ENCODE data around the gene INPP5J. TPM values are rescaled to one million over a fixed set of nuclear protein-coding genes. Genes with fewer than 3 reads are reported as not detected.

The INPP5J gene
- polyA plus RNA-seq, 1 donor (not counting 4 experiments of a cell fraction or from before 2014, with no cell fraction given), result 0.22 TPM

DNA sequence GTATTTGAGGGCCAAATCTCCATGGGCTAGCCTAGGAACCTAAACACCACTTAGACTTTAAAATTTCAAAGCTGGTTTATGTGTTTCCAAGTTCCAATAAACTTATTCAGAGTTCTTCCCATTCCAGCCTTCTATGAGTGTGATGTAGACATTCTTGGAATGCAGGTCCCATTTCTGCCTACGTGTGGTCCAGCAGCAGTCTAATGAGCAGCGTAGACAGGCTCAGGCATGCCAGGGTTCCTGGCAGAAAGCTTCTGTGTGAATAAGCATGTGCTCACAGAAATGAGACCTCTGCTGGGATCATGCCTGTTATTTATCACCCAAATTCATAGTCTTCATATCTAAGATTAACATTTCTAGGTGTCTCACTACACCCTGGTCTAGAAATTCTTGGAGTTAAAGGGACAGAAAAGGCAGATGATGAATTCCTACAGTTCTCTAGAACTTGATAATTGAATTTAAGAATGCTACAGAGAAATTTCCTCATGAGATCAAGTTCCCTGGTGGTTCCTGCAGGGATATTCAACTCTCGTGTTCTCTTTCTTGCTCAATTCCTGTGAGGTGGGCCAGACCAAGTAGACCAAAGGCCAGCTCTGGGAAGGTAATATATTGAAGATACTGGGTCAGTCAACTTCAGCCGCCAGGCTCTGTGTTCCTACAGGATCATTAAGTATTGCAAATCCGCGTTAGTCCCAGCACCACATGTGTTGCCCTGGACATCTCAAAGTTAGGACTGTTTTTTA is 54.8 kb downstream of the INPP5J start:
- TF ChIP-seq, protein P1, sequence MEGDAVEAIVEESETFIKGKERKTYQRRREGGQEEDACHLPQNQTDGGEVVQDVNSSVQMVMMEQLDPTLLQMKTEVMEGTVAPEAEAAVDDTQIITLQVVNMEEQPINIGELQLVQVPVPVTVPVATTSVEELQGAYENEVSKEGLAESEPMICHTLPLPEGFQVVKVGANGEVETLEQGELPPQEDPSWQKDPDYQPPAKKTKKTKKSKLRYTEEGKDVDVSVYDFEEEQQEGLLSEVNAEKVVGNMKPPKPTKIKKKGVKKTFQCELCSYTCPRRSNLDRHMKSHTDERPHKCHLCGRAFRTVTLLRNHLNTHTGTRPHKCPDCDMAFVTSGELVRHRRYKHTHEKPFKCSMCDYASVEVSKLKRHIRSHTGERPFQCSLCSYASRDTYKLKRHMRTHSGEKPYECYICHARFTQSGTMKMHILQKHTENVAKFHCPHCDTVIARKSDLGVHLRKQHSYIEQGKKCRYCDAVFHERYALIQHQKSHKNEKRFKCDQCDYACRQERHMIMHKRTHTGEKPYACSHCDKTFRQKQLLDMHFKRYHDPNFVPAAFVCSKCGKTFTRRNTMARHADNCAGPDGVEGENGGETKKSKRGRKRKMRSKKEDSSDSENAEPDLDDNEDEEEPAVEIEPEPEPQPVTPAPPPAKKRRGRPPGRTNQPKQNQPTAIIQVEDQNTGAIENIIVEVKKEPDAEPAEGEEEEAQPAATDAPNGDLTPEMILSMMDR (optimal IDR thresholded peaks at IDR 0.05 in 1 of 3, IDR thresholded peaks at IDR 0.05 in 1 of 3, conservative IDR thresholded peaks at IDR 0.05 in 1 of 3; ENCODE audit: extremely low read depth in 1 of 3, insufficient read depth in 2 of 3, low read length in 3 of 3), result peak in 2 of 3 experiments; percentile 2 to 15
- TF ChIP-seq EZH2 (IDR thresholded peaks at IDR 0.05; ENCODE audit: low read length), result no peak
- no peaks in the 10 kb centered on the region for H4K20me1 ChIP-seq (ENCODE audit: control insufficient read depth, extremely low read depth, insufficient read depth, low read length)
- H3K4me3 ChIP-seq (ENCODE audit: control insufficient read depth in 2 of 3, extremely low read depth in 1 of 3, insufficient read depth in 2 of 3, low read depth in 1 of 3, low read length in 3 of 3), result no peak overlapping the region
- H3K9ac ChIP-seq (ENCODE audit: control insufficient read depth, extremely low read depth, insufficient read depth, low read length), result peak overlapping the region; percentile 8
- no peak overlapping the region for H2AFZ ChIP-seq (ENCODE audit: control insufficient read depth, low read length)
- H3K27ac ChIP-seq (ENCODE audit: control insufficient read depth, insufficient read depth, low read length), result peak overlapping the region; percentile 70
- FAIRE-seq, result peak; percentile 94
- peaks cover 55% of the 10 kb centered on the region for H3K4me1 ChIP-seq (ENCODE audit: control insufficient read depth, extremely low read depth, insufficient read depth, low read length)
- H3K79me2 ChIP-seq (ENCODE audit: control insufficient read depth, insufficient read depth, low read length), result peaks cover 32% of the 10 kb centered on the region
- peak; percentile 88 for DNase-seq (ENCODE audit: low read depth, low spot score)
- H3K4me2 ChIP-seq (ENCODE audit: control insufficient read depth, extremely low read depth, insufficient read depth, low read depth, low read length), result peak overlapping the region; percentile 40
- H3K27me3 ChIP-seq (ENCODE audit: control insufficient read depth, extremely low read depth, insufficient read depth, low read length), result no peaks in the 10 kb centered on the region
- H3K9me3 ChIP-seq (ENCODE audit: control insufficient read depth, low read depth, low read length), result no peaks in the 10 kb centered on the region
- no peaks in the 10 kb centered on the region for H3K9me1 ChIP-seq (ENCODE audit: control insufficient read depth, extremely low read depth, insufficient read depth, low read length)
- dilution Hi-C loops (cut with MboI; ENCODE audit: extremely low pct_ligation_motif_present, low sequenced_read_pairs), result no loop called here
- peaks cover 3 to 10% of the 10 kb centered on the region in 2 experiments for H3K36me3 ChIP-seq (ENCODE audit: control insufficient read depth in 2 of 2, extremely low read depth in 1 of 2, insufficient read depth in 2 of 2, low read length in 2 of 2)

DNA sequence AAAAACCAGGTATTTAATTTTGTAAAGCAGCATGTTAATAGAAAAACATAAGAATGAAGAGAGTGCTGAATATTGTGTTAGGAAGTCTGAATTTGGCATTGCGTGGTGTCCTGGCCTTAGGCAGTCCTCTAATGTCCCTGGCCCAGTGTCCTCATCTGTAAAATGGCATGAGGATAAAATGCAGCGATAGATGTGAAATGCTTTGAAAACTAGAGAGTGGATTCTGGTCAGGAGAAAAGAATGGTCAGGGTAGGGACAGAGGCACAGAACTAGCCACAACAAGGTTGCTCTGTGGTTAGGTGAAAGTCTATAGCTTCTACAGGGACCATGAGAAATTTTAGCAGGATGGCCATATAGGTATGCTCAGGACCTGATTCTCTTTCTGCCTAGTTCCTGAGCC is 56.1 kb downstream of the INPP5J start:
- no peak for DNase-seq (ENCODE audit: low read depth, low spot score)
- H3K79me2 ChIP-seq (ENCODE audit: control insufficient read depth, insufficient read depth, low read length), result peaks cover 33% of the 10 kb centered on the region

More for the DNA sequence above, 56.1 kb downstream of the INPP5J start:
- Histone ChIP-seq H3K27me3 (ENCODE audit: control insufficient read depth, extremely low read depth, insufficient read depth, low read length) (no peaks in the 10 kb centered on the region), H3K4me2 (ENCODE audit: control insufficient read depth, extremely low read depth, insufficient read depth, low read depth, low read length) (peak overlapping the region; percentile 51), H3K36me3 (ENCODE audit: control insufficient read depth in 2 of 2, extremely low read depth in 1 of 2, insufficient read depth in 2 of 2, low read length in 2 of 2) (peaks cover 3 to 10% of the 10 kb centered on the region in 2 experiments), H3K9ac (ENCODE audit: control insufficient read depth, extremely low read depth, insufficient read depth, low read length) (no peak overlapping the region), H3K4me3 (ENCODE audit: control insufficient read depth in 2 of 3, extremely low read depth in 1 of 3, insufficient read depth in 2 of 3, low read depth in 1 of 3, low read length in 3 of 3) (no peak overlapping the region), H4K20me1 (ENCODE audit: control insufficient read depth, extremely low read depth, insufficient read depth, low read length) (no peaks in the 10 kb centered on the region), H3K9me3 (ENCODE audit: control insufficient read depth, low read depth, low read length) (no peaks in the 10 kb centered on the region), H3K27ac (ENCODE audit: control insufficient read depth, insufficient read depth, low read length) (no peak overlapping the region), H3K9me1 (ENCODE audit: control insufficient read depth, extremely low read depth, insufficient read depth, low read length) (no peaks in the 10 kb centered on the region), H3K4me1 (ENCODE audit: control insufficient read depth, extremely low read depth, insufficient read depth, low read length) (peaks cover 42% of the 10 kb centered on the region), H2AFZ (ENCODE audit: control insufficient read depth, low read length) (no peak overlapping the region)
- no peak for FAIRE-seq
- dilution Hi-C loops (cut with MboI; ENCODE audit: extremely low pct_ligation_motif_present, low sequenced_read_pairs), result no loop called here
- no peak for TF ChIP-seq EZH2 (IDR thresholded peaks at IDR 0.05; ENCODE audit: low read length)
- TF ChIP-seq, protein P1 (optimal IDR thresholded peaks at IDR 0.05 in 1 of 3, IDR thresholded peaks at IDR 0.05 in 1 of 3, conservative IDR thresholded peaks at IDR 0.05 in 1 of 3; ENCODE audit: extremely low read depth in 1 of 3, insufficient read depth in 2 of 3, low read length in 3 of 3), result no peak

Data from keratinocyte (primary cell).